Activated CD4-positive, alpha-beta T cell treated with anti-CD3 and anti-CD28 coated beads, Interleukin-2, amount 50 U/mL, for 1 hour (primary cell): ENCODE measurements around the gene FASTK.
A peak's percentile ranks its signal among the peaks of the same experiment; 100 is the strongest.

ENCODE experiments used
- DNase-seq: peaks from one replicate; pipeline ENCODE4 v3.0.0-alpha.2; 2020

Gene FASTK, protein sequence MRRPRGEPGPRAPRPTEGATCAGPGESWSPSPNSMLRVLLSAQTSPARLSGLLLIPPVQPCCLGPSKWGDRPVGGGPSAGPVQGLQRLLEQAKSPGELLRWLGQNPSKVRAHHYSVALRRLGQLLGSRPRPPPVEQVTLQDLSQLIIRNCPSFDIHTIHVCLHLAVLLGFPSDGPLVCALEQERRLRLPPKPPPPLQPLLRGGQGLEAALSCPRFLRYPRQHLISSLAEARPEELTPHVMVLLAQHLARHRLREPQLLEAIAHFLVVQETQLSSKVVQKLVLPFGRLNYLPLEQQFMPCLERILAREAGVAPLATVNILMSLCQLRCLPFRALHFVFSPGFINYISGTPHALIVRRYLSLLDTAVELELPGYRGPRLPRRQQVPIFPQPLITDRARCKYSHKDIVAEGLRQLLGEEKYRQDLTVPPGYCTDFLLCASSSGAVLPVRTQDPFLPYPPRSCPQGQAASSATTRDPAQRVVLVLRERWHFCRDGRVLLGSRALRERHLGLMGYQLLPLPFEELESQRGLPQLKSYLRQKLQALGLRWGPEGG

DNA sequence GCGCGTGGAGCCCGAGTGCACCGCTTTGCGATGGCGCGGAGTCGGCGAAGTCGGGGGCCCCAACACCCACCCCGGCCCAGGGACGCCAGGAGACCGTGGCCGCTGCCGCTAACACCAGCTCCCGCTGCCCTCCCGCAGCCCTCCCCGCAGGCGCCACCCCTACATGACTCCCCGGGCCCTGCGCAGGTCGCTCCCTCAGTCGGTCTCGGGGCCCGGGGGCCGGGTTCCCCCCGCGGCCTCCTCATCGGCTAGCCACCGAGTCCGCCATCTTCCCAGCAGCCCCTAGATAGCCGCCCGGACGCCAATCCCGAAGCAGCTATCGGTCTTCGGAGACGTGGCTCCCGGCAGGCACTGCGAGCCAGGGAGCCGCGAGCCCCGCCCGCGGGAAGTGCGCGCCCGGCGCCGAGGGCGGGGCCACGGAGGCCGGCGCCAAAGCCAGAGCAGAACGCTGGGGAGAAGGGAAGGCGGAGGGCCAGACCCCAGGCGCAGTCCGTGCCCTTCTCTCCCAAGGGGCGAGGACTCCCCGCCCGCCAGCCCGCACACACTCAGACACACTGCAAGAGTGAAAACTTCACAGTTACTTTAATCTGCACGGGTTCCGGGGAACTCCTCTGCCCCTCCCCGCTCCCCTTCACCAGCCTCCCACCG lies at the start of gene FASTK:
Gene FASTK, minus strand, starts transcription at position 288 of the 648 bp plus-strand sequence. Its CDS starts 43 bp downstream, at position 245.
- peak; percentile 85 for DNase-seq

DNA sequence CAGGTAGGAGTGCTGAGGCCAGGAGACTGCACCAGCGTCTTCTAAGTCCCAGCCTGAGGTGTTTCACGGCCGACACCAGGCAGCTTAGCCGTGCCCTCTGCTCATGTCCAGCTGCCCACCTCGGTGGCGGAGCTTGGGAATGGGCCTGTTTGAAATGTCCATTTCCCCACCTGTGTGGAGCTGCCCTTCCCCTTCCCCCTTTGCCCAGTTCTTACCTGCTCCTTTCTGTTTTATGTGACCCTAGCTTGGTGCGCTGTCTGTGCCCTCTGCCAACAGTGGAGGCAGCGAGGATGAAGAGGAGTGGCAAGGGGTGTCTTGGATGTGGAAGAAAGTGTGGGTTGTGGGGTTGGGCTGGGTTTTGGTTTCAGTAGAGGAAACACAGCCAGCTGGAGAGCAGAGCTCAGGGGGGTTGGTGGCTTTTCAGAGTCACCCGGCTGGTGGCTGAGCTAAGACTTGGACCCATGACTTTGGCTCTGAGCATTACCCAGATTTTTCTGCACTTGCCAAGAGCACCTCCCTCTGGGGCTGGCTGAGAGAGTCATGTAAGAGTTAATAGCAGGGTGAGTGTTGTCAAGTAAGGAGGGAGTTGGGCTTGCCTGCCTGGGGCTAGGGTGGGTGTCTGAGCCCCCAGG lies 49.5 kb upstream of the FASTK start:
- no peak for DNase-seq

DNA sequence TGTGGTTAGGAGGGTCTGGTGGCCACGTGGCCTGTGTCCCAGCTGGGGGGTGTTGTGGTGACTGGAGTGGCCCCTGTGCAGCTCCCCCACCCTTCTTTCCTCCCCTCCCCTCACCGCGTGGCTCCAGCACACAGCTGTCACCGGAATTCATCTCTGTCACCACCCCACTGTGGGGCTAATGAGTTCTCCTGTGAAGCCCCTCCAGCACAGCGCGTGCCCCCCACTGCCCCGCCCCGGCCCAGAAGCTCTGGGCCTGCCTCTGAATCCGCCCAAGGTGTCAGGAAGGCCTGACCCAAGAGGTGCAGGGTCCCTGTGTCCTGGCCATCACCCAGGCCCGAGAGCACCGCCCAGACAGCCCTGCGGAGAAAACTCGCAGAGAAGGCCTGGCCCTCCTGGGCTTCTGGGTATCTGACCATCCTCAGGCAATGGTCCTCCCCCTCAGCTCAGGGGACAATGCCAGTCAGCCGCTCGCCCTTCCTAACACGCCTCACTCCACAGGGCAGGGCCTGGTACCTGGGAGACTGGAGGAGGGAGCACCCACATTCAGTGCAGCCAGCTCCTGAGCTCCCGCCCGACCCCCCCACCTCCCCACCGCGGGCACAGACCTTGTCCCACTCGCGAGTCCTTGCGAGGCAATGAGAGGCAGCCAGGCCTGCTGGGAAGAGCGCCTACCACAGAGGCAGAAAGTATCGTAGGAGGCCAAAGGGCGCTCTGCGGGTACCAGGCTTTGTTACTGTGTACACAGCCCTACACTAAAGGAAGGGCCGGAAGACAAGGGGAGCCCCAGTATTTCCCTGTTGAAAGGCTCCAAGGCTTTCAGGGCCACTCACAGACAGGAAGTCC lies 48.7 kb upstream of the FASTK start:
- no peak for DNase-seq

DNA sequence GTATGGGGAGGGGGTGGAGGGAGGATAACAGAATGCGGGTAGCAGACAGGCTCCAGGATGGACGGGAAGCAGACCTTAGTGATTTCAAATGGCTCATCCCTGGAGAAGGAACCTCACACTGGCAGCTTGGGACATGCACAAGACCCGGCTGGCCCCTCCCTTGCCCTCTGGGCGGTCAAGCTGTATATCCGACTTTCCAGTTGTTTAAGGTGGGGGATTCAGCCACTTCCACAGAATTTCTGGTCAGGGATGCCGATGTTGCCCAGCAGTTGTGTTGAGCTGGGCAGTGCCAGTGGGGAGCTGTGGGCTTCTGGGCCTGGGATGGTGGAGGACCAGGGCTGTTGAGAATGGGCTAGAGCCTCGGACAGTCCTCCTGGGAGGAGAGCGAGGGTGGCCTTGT lies 48.1 kb upstream of the FASTK start:
- no peak for DNase-seq

DNA sequence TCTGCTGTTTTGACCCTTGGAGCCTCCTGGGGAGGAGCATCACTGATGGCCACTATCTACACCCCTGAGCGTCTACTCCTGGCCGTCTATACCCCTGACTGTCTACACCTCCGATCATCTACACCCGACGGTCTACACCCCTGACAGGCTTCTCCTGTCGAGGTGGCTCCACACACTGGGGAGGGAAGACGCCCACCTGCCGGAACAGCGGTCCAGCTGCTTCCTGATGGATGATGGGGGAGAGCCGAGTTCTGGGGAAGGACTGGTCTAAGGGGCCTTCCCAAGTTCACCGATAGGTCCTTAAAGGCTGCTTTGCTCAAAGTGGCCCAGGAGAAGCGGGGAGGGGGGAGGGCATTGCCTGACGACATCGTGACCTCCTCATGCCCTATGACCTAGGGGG lies 47.5 kb upstream of the FASTK start:
- no peak for DNase-seq

DNA sequence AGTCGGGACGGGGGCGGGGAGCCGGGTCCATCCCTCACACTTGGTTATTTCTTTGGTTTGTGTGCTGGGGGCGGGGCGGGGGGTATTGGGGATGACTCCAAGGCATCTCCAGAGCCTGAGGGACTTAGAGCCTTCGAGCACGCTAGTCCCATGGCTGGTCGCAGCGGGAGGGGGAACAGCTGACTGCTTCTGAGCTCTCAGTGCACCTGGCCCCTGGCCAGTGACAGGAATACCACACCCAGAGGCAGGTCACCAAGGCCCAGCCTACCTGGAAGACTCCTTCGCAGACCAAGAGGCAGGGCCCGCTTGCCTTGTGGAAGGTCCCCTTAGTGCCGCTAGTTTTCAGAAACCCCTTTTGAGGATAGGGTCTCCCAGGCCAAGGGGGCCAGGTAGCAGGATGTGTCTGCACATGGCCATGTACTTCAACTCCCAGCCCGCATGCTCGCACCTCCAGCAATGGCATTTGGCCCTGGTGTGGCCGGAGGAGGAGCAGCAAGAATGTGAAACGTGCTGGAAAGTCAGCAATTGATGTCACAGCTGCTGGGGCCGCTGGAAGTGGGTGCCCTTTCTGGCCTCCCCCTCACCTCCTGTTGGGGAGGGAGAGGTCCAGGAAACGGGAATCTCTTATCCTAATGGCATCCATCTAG lies 46.0 kb upstream of the FASTK start:
- no peak for DNase-seq

DNA sequence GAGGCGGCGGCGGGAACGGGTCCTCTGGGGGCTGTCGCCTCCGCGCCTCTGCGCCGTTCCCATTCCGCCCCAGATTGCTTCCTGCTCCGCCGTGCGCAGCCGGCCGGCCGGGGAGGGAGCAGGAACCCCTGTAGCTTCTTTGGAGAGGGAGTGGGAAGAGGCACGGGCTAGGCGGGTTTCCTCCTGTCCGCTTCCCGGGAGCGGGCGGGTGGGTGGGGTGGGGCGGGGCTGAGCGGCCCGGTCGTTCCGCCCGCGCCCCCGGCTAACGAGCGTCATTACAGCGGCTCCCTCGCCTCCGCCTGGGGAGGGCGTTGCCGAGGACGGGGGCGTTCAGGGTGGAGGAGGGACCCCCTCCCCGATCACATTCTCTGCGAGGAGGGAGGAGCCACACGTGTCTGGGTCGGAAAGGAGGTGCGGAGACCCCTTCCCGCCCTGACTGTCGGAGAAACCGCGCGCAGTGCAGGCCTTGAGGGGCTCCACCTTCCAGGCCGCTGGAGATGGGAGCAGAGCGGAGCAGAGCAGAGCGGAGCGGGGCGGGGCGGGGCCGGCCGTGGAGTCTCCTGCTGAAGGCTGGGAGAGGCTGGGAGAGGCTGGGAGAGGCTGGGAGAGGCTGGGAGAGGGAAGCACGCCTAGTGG lies 45.4 kb upstream of the FASTK start:
- no peak for DNase-seq

DNA sequence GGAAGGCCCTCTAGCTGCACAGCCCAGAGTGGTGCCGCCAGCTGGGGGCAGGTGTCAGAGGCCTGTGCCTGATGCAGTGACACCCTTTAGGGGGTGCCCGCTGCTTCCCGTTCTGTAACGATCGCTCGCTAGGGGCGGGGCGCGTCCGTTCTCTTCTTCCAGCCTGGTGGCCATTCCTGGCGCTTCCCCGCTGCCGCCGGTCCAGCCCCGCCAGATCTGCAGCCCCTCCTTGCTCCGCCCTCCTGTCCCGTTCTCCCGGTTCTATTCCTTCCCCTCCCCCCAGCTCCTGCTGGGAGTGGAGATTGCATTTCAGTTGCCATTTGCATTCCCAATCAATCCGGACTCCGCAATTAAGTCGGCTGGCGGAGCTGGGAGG lies 44.8 kb upstream of the FASTK start:
- no peak for DNase-seq

DNA sequence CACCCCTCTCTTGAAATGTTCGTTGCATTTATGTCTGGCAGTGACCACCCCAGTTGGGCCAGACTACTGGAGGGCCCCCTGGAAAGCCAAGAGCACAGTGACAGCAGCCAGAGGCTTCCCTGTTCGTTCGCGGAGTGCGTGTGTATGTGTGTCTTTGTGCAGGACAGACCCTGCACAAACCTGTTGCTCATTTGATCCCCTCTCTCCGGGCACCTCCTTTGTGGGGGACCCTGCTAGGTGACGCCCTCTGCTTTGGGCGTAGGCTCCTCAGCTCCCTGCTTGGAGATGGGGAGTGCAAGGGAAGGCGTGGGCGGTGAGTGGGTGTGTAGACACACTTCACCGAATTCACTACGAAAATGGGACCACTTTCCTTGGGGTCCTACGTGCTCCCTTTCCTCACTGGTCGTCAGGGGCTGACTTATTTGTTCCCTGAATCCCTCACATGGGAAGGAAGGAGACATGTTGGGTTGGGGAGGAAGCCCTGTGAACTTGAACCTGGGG lies 44.3 kb upstream of the FASTK start:
- DNase-seq, result no peak

DNA sequence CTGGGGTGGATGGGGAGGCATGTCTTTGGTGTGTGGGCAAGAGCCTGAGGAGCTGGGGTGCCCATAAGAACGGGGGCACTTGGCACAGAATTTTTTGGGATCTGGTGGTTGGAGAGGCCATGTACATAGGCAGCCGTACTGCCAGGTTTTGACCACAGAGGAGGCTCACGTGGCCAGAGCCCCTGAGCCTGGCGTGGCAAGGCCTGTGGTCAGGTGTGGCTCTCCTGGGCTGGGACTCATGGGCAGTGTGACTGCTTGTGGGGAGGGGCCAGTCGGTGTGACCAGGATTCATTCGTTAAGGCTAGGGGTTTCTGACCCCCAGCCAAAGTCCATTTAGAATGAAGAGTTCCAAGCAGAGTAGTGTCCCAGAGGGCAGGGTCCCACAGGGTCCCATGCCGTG lies 43.9 kb upstream of the FASTK start:
- no peak for DNase-seq

DNA sequence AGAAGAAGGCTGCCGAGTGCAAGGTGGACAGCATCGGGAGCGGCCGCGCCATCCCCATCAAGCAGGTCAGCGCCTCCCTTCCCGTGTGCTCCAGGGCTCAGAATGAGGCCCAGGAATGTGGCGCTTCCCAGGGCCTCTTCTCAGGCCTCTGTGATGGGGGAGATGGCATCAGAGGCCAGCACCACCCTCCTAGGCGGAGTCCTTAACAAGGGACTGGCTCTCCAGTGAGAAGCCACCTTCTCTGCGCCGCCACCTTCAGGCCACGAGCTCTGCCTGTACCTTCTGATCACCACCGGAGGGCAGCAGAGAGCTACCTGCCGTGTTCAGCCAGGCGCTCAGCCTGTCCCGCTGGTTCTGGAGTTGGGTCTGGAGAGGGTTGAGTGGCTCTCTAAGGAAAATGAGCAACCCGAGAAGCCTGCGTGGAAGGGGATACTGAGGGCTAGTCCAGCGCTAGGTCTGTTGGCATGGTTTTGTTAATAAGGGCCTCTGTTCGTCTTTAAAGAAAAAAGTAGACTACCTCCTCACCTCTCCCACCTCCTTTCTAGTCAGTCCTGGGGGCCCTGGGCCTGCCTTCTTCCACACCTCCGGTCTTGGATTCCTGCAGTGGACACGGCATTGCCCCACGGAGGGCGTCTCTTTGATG lies 43.3 kb upstream of the FASTK start:
- DNase-seq, result peak; percentile 85

DNA sequence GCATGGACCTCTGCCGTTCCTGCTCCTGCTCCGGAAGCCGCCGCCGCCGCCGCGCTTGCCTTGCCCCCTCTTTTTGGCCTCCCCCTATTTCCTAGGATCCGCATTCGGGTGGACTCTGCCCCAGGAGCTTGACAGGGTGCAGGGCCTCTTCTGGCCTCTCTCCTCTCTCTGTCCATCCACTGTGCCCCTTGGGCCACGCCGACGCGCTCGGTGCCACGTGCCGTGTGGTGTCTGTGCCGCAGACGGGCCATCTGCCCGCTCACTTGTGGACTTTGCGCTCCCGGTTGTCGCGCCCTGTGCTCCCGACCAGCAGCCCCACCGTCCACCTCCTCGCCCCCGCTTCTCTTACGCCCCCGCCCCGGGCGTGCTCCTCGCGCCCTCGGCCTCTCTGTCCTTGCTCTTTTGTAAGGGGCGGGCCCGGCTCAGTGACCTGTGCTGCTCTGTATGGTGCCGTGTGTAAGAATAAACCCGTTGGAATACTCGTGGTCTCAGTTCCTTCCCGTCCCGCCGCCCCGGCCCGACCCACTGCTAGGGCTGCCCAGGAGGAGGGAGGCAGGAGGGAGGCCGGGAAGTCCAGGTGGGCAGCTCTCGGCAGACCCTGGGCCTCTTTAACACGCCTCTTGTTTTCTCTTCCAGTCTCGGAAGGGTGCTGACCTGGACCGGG lies 42.7 kb upstream of the FASTK start:
- DNase-seq, result no peak

DNA sequence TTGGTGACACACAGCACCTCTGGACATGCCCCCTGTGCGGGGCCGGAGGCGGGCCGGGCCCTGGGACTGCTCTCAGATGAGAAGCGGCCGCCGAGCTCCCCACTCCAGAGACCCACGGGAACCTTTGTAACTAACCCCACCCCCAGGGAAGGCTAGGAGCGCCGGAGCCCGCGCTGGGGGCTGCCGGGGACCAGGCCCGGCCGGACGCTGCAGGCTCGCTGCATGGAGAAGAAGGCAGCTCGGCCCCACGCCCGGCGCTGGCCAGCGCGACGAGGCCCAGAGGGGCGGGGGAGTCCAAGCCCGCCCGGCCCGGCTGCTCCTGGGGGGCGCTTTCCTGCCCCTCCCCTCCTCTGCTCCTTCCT lies 42.2 kb upstream of the FASTK start:
- DNase-seq, result no peak

DNA sequence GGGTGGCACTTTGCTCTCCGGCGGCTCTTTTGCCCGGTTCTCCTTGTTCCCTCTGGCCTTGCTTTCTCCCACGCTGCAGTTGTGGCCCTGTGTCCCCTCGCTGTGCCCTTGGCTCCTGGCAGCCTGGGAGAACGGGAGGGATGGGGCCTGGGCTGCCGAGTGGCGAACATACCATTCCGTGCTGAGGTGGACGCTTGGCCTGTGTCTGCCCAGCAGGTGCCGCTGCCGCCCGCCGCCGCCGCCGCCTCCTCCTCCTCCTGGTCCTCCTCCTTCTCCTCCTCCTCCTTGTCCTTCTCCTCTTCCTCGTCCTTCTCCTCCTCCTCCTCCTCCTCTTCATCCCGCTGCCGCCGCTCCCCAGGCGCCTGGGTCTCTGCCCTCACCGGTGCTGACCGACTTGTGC lies 41.7 kb upstream of the FASTK start:
- DNase-seq, result no peak

DNA sequence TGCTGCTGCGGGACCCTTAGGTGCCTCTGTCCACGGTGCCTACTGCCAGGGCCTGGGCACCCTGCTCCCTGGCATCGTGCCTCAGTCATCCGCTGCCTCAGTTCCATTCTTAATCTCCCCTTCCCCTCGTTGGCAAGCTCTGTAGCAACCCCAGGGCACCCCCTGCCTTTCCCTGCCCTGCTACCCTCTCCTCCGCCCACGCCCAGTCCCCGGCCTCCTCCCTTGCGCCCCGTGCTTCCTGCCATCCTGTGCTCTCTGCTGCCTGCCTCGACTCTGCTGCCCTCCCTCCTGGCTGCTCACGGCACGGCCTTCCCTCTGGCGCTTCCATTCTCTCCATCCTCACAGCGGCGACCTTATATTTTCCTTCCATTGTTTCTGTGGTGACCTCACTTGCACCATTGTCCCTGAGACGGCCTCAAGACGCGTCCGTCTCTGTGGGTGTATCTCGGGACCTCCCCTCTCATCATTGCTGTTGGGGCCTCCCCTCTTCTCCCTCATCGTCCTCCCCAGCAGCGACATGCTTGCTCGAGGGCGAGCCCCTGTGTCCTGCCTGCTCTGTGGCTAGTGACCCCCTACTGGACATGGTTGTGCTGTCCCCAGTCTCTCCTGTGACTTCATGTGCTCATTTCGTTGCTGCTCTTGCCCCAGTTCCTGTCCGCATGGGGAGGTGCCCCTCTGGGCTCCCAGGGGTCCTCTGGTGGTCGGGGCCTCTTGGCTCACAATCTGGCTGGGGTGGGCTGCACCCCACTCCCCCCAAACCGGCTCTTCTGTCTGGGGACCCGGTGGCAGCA lies 41.0 kb upstream of the FASTK start:
- DNase-seq, result no peak

DNA sequence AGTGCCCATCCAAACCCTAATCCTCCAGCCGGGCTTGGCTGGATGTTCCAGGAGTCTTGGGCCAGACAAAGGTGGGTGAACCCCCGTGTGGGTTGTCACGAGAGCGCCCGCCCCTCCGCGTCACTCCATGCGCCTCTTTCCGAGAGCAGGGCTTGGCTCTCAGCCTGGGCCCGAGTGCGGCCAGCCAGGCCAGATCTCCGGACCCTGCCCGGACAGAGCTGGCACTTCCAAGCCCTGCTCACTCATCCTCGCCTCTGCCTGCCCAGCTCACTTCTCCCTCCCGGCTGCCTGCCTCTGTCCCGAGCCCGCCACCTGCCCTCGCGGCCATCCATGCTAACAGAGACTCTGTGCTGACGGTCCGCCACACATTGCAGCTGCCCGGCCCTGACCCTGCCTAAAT lies 40.3 kb upstream of the FASTK start:
- DNase-seq, result no peak

DNA sequence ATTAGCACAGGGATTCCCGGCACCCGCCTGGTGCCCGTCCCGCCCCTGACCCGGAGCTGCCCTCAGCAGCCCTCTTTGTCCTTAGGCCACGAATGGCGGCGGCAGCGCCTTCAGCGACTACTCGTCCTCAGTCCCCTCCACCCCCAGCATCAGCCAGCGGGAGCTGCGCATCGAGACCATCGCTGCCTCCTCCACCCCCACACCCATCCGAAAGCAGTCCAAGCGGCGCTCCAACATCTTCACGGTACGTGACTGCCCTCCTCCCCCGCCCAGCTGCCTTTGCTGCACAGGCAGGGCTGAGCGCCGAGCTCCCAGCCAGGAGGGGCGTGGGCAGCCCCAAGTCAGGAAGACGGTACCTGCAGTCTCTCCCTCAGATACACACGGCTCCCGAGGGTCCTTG lies 39.3 kb upstream of the FASTK start:
- DNase-seq, result no peak

DNA sequence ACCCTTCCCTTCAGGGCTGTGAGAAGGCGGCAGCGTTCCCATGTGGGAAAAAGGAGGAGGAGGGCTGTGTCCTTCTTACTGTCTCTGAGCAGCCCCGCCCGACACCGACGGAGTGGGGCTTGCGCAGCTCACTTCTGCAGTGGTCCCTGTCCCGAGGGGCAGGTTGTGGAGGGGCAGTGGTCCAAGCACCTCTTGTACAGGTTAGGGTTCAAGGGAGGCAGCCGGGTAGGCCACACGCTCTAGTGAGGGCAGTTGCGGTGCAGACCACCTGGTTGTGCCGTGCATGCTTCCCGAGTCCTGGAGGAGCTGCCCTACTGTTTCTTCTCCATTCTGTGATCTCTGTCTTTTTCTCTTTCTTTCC lies 38.4 kb upstream of the FASTK start:
- no peak for DNase-seq

DNA sequence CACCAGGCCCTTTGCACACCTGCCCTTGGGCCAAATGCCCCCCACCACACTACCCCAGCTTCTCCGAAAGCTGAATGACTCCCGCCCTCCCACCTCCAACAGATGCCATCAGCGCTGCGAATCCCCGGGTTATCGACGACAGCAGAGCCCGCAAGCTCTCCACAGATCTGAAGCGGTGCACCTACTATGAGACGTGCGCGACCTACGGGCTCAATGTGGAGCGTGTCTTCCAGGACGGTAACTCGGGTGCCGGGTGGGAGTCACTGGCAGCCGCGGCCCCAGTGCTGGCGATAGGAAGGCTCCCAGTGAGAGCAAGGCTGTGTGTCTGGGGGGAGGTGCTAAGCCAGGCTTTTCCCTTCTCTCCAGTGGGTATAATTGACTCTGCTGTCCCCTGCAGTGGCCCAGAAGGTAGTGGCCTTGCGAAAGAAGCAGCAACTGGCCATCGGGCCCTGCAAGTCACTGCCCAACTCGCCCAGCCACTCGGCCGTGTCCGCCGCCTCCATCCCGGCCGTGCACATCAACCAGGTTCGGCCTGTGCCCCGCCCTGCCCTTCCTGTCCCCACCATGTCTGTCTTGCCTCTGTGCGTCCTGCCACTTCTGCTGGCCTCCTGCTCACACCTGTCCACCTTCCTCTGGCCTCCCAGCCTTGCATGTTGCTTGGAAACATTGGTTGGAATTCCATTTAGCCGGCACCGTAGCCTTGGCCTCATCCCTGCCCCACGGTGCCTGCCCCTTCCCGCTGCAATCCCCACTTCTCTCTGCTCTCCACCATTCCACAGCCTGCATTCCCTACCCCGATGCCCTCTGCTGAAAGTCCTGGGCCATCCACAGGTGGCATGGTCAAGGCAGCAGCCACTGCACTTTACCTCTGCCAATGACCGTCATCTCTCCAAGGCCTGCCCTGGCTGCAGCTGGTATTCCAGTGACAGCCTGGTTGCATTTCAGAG lies 37.8 kb upstream of the FASTK start:
- no peak for DNase-seq
